ENCODE results near the gene ETV1. TPM values are rescaled to one million over a fixed set of nuclear protein-coding genes. Genes with fewer than 3 reads are reported as not detected.

The ETV1 gene
- total RNA-seq, 1 experiment from 2014 or later, result 23.3 TPM

GRCh38 chr7:13904007-13904406 is 85.5 kb downstream of the ETV1 start:
- CTCF ChIA-PET, result no interaction called here
- intact Hi-C loops (cut with micrococcal nuclease), result loop anchor here (10.0 kb wide), 1 partner anchor 551 kb away; no protein-coding TSS in a partner anchor
- POLR2A ChIA-PET, result no interaction called here

GRCh38 chr7:13901577-13901976 is 87.9 kb downstream of the ETV1 start:
- CTCF ChIA-PET, result no interaction called here
- no TSS peak for BruUV-seq (replicated peaks)
- Histone ChIP-seq H3K27ac (ENCODE audit: low read depth, low read length) (no peak overlapping the region), H3K4me1 (ENCODE audit: control insufficient read depth in 1 of 2, insufficient read depth in 2 of 2, low read length in 2 of 2) (no peaks in the 10 kb centered on the region), H3K27me3 (ENCODE audit: insufficient read depth, low read length) (no peaks in the 10 kb centered on the region), H3K9me3 (ENCODE audit: control insufficient read depth in 1 of 2, insufficient read depth in 1 of 2, low read depth in 1 of 2, low read length in 2 of 2) (no peaks in the 10 kb centered on the region), H3K4me3 (replicated peaks in 1 of 2; ENCODE audit: low read depth in 1 of 2, low read length in 2 of 2) (no peak overlapping the region), H4K20me1 (ENCODE audit: insufficient read depth) (no peaks in the 10 kb centered on the region), H3K4me2 (ENCODE audit: low read length) (no peak overlapping the region), H3K9ac (ENCODE audit: low read length) (no peak overlapping the region), H3K36me3 (ENCODE audit: control insufficient read depth in 1 of 2, insufficient read depth in 2 of 2, low read length in 2 of 2) (no peaks in the 10 kb centered on the region), H2AFZ (ENCODE audit: low read depth, low read length, poor library complexity, severe bottlenecking) (no peak overlapping the region), H3K9me2 (ENCODE audit: insufficient read depth) (no peaks in the 10 kb centered on the region), H3K79me2 (ENCODE audit: insufficient read depth, low read length) (no peaks in the 10 kb centered on the region)
- no peak for ATAC-seq
- RAD21 ChIA-PET (ENCODE audit: low non-redundant PET in 1 of 2, low total read pairs in 2 of 2, uncharacterized antibody in 2 of 2, unreplicated experiment in 2 of 2), result no interaction called here
- intact Hi-C loops (cut with micrococcal nuclease), result loop anchor here (10.0 kb wide), 1 partner anchor 553 kb away; no protein-coding TSS in a partner anchor
- DNase-seq (ENCODE audit: low read depth, low spot score), result no peak
- POLR2A ChIA-PET, result no interaction called here
- TF ChIP-seq EGR1 (IDR thresholded peaks at IDR 0.05; ENCODE audit: low read depth) (no peak), SIN3A (IDR thresholded peaks at IDR 0.05; ENCODE audit: low read depth) (no peak), RAD21 (IDR thresholded peaks at IDR 0.05; ENCODE audit: low read depth) (no peak), CBX3 (IDR thresholded peaks at IDR 0.05; ENCODE audit: low read depth) (no peak), EZH2phosphoT487 (IDR thresholded peaks at IDR 0.05; ENCODE audit: borderline replicate concordance) (no peak), TCF7L2 (IDR thresholded peaks at IDR 0.05; ENCODE audit: borderline replicate concordance, extremely low read depth, insufficient read depth, insufficient read length) (no peak), ZBTB33 (IDR thresholded peaks at IDR 0.05; ENCODE audit: extremely low read depth, insufficient replicate concordance, low read length) (no peak), SRF (IDR thresholded peaks at IDR 0.05; ENCODE audit: low read depth) (no peak), REST (IDR thresholded peaks at IDR 0.05; ENCODE audit: low read depth) (no peak), SP1 (IDR thresholded peaks at IDR 0.05; ENCODE audit: low read depth) (no peak), CEBPB (IDR thresholded peaks at IDR 0.05; ENCODE audit: low read depth) (no peak), CTCF (IDR thresholded peaks at IDR 0.05 in 2 of 3, conservative IDR thresholded peaks at IDR 0.05 in 1 of 3; ENCODE audit: borderline replicate concordance in 1 of 3, insufficient read depth in 1 of 3, low read depth in 2 of 3, low read length in 2 of 3) (no peak), JUND (IDR thresholded peaks at IDR 0.05) (no peak)

More at GRCh38 chr7:13904007-13904406, 85.5 kb downstream of the ETV1 start:
- no peak for TF ChIP-seq ZNF274 (IDR thresholded peaks at IDR 0.05; ENCODE audit: low read depth, low read length)
- no peaks in the 10 kb centered on the region for H4K20me1 ChIP-seq (ENCODE audit: insufficient read depth)
- no peaks in the 10 kb centered on the region for H3K9me2 ChIP-seq (ENCODE audit: insufficient read depth)
- no peak overlapping the region for H3K27ac ChIP-seq (ENCODE audit: low read depth, low read length)
- no peak for DNase-seq (ENCODE audit: low read depth, low spot score)
- no peaks in the 10 kb centered on the region for H3K36me3 ChIP-seq (ENCODE audit: control insufficient read depth in 1 of 2, insufficient read depth in 2 of 2, low read length in 2 of 2)
- no peak overlapping the region for H3K9ac ChIP-seq (ENCODE audit: low read length)
- no peak overlapping the region for H3K4me3 ChIP-seq (replicated peaks in 1 of 2; ENCODE audit: low read depth in 1 of 2, low read length in 2 of 2)
- ATAC-seq, result no peak
- H3K4me1 ChIP-seq (ENCODE audit: control insufficient read depth in 1 of 2, insufficient read depth in 2 of 2, low read length in 2 of 2), result peaks cover 9 to 12% of the 10 kb centered on the region in 2 experiments; a peak in 3 of 4 replicates
- no peak overlapping the region for H2AFZ ChIP-seq (ENCODE audit: low read depth, low read length, poor library complexity, severe bottlenecking)
- H3K9me3 ChIP-seq (ENCODE audit: control insufficient read depth in 1 of 2, insufficient read depth in 1 of 2, low read depth in 1 of 2, low read length in 2 of 2), result no peaks in the 10 kb centered on the region
- no peak overlapping the region for H3K4me2 ChIP-seq (ENCODE audit: low read length)
- H3K27me3 ChIP-seq (ENCODE audit: insufficient read depth, low read length), result no peaks in the 10 kb centered on the region
- BruUV-seq (replicated peaks), result no TSS peak
- RAD21 ChIA-PET (ENCODE audit: low non-redundant PET in 1 of 2, low total read pairs in 2 of 2, uncharacterized antibody in 2 of 2, unreplicated experiment in 2 of 2), result no interaction called here
- H3K79me2 ChIP-seq (ENCODE audit: insufficient read depth, low read length), result no peaks in the 10 kb centered on the region
